Loucy (cell line): ENCODE measurements around the gene CAMK1D.

Experiments used
- EZH2phosphoT487 ChIP-seq: fragments of 200-600 bp; IDR thresholded peaks from 2 replicates; pipeline ENCODE4 v1.6.1; 2018; ENCODE audit warnings: antibody characterized with exemption, mild to moderate bottlenecking, moderate library complexity, borderline replicate concordance
- TF ChIP-seq, protein P1 (sequence below): fragments of 200-600 bp; sonication (generic); conservative IDR thresholded peaks from 2 replicates; pipeline ENCODE4 v1.5.1; 2014; ENCODE audit warnings: mild to moderate bottlenecking, antibody characterized with exemption, low read length

DNA sequence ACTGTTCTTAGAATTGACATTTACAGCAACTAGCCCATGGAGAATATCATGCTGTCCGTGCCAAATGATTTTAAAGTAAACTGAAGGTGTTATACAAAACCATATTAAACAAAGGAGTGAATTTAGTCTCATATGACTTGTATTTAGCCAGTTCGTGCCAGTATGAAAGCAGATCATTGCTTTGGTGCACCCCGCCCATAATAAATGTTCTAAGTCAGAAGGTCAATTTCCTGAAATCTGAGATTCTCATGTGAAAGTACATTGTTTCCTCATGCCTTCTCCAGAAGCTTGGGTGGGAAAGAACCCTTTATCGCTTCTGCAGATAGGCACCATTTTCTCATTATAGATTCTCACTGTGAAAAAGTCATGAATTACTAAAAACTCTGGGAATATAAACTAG lies 106.4 kb downstream of the CAMK1D start:
- TF ChIP-seq, protein P1, sequence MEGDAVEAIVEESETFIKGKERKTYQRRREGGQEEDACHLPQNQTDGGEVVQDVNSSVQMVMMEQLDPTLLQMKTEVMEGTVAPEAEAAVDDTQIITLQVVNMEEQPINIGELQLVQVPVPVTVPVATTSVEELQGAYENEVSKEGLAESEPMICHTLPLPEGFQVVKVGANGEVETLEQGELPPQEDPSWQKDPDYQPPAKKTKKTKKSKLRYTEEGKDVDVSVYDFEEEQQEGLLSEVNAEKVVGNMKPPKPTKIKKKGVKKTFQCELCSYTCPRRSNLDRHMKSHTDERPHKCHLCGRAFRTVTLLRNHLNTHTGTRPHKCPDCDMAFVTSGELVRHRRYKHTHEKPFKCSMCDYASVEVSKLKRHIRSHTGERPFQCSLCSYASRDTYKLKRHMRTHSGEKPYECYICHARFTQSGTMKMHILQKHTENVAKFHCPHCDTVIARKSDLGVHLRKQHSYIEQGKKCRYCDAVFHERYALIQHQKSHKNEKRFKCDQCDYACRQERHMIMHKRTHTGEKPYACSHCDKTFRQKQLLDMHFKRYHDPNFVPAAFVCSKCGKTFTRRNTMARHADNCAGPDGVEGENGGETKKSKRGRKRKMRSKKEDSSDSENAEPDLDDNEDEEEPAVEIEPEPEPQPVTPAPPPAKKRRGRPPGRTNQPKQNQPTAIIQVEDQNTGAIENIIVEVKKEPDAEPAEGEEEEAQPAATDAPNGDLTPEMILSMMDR: no peak
- TF ChIP-seq EZH2phosphoT487: no peak
